K562 (cell line): ENCODE measurements around the gene FMNL1. TPM values are rescaled to one million over a fixed set of nuclear protein-coding genes. Genes with fewer than 3 reads are reported as not detected.

ENCODE experiments used
- ATAC-seq: fragments of 200-7000 bp; cut with Tn5 transposase; 3 replicates; pipeline ENCODE4 v1.9.1; 2020; ENCODE audit warnings: moderate library complexity
- BruUV-seq: library from RNA; stranded (reverse); fragments of 400-500 nt; replicated peaks from 2 replicates; lab custom pipeline; 2021; lab: Mats Ljungman, UMichigan
- CTCF ChIA-PET: fragments of 300-600 bp; formaldehyde crosslinking; extraction: SDS; loops from one replicate; lab custom pipeline; 2021; ENCODE audit warnings: low intra/inter-chr PET ratio; lab: Yijun Ruan, JAX
- POLR2A ChIA-PET: fragments of 300-600, 350-650 bp; sonication (Branson Sonifier 250); formaldehyde crosslinking; extraction: SDS; loops from one replicate; lab custom pipeline; 2021; ENCODE audit warnings: antibody characterized with exemption, inconsistent platforms; lab: Yijun Ruan, JAX
- DNase-seq, 4 experiments: peaks; one replicate each; pipeline versions ENCODE4 v3.0.0 to v3.0.0-alpha.2; 2011 to 2018; ENCODE audit warnings: low spot score in 3 of 4, mixed read lengths in 3 of 4; ENCODE audit errors: extremely low read depth in 1 of 4
- FAIRE-seq: peaks from 2 replicates; lab custom pipeline; 2011; peaks lifted over from hg19 to GRCh38; lab: Jason Lieb, UNC
- H2AFZ ChIP-seq: 2 replicates; pipeline ENCODE4 v1.6.0; 2011; ENCODE audit warnings: low read depth, low read length, control low read depth, inconsistent platforms
- H3K27ac ChIP-seq: fragments of 200-600 bp; 3 replicates; pipeline ENCODE4 v1.8.0; 2011; ENCODE audit warnings: low read depth, mild to moderate bottlenecking, control low read depth, inconsistent platforms, low read length, moderate library complexity, mixed read lengths; ENCODE audit errors: extremely low read depth
- H3K27me3 ChIP-seq, 2 experiments: fragments of 300-600 bp in 1 of 2; 2 replicates in 1 of 2; 3 replicates in 1 of 2; pipeline versions ENCODE4 v1.6.0 to v1.8.0; 2011; ENCODE audit warnings: inconsistent platforms in 2 of 2, low read length in 2 of 2, mild to moderate bottlenecking in 1 of 2, mixed read lengths in 1 of 2, moderate library complexity in 1 of 2; ENCODE audit not compliant: control insufficient read depth in 2 of 2, insufficient read depth in 2 of 2
- H3K36me3 ChIP-seq: fragments of 300-600 bp; 3 replicates; pipeline ENCODE4 v1.8.0; 2011; ENCODE audit warnings: mild to moderate bottlenecking, low read length, inconsistent platforms; ENCODE audit not compliant: control insufficient read depth, insufficient read depth
- H3K4me1 ChIP-seq, 2 experiments: fragments of 200-600 bp in 1 of 2; replicated peaks in 1 of 2; 2 replicates in 1 of 2; 3 replicates in 1 of 2; pipeline versions ENCODE4 v1.5.1 to v1.8.0; 2011; ENCODE audit warnings: inconsistent platforms in 2 of 2, low read length in 2 of 2, mild to moderate bottlenecking in 1 of 2, mixed read lengths in 1 of 2, moderate library complexity in 1 of 2; ENCODE audit not compliant: control insufficient read depth in 2 of 2, insufficient read depth in 2 of 2
- H3K4me2 ChIP-seq: 2 replicates; pipeline ENCODE4 v1.6.1; 2011; ENCODE audit warnings: low read length, control low read depth, inconsistent platforms, mixed read lengths; ENCODE audit not compliant: insufficient read depth
- H3K4me3 ChIP-seq: fragments of 200-600 bp; sonication (generic), shearing (Covaris generic); 2 replicates; pipeline ENCODE4 v1.5.1; 2016; ENCODE audit warnings: control low read depth, inconsistent platforms
- H3K79me2 ChIP-seq: fragments of 200-600 bp; 3 replicates; pipeline ENCODE4 v1.8.0; 2011; ENCODE audit warnings: low read length, inconsistent platforms; ENCODE audit not compliant: control insufficient read depth, insufficient read depth
- H3K9ac ChIP-seq, 2 experiments: 2 replicates each; pipeline versions ENCODE4 v1.6.0 to v1.6.1; 2011; ENCODE audit warnings: low read depth in 2 of 2, low read length in 2 of 2, control low read depth in 1 of 2, inconsistent platforms in 1 of 2, mild to moderate bottlenecking in 1 of 2, mixed read lengths in 1 of 2; ENCODE audit not compliant: insufficient read depth in 1 of 2
- H3K9me1 ChIP-seq: one replicate; pipeline ENCODE4 v1.6.0; 2011; ENCODE audit warnings: inconsistent platforms, mild to moderate bottlenecking, low read length, moderate library complexity; ENCODE audit not compliant: control insufficient read depth, insufficient read depth
- H3K9me3 ChIP-seq: replicated peaks from 2 replicates; pipeline ENCODE4 v1.5.1; 2011; ENCODE audit warnings: low read depth, low read length, inconsistent platforms; ENCODE audit not compliant: control insufficient read depth, insufficient read depth
- H4K20me1 ChIP-seq: replicated peaks from 2 replicates; pipeline ENCODE4 v1.6.1; 2011; ENCODE audit warnings: low read length, inconsistent platforms, mixed read lengths; ENCODE audit not compliant: control insufficient read depth, insufficient read depth
- PHB ChIP-seq: fragments of 250-450 bp; sonication (Bioruptor Pico); IDR thresholded peaks from 2 replicates; pipeline ENCODE4 v1.5.0; 2021
- SNRNP70 ChIP-seq: fragments of 200-400 bp; formaldehyde crosslinking; optimal IDR thresholded peaks from 2 replicates; pipeline ENCODE3; 2017; ENCODE audit warnings: low read depth, low read length
- TAF9B ChIP-seq: fragments of 450-650 bp; IDR thresholded peaks from 2 replicates; pipeline ENCODE4 v1.6.1; 2018; ENCODE audit warnings: mild to moderate bottlenecking; ENCODE audit not compliant: partially characterized antibody
- TEAD4 ChIP-seq, 2 experiments: sonication (generic) in 1 of 2; formaldehyde crosslinking in 1 of 2; IDR thresholded peaks; 2 replicates each; pipeline versions ENCODE4 v1.6.1 to v1.8.0; 2012 to 2022; ENCODE audit warnings: borderline replicate concordance in 1 of 2, inconsistent platforms in 1 of 2, low read length in 1 of 2, mild to moderate bottlenecking in 1 of 2, missing genetic modification reagents in 1 of 2
- ZNF12 ChIP-seq: sonication (generic); formaldehyde crosslinking; IDR thresholded peaks from 2 replicates; pipeline ENCODE4 v1.4.0; 2020; ENCODE audit warnings: mild to moderate bottlenecking, missing genetic modification reagents
- WGBS: fragments of 100-300 bp; shearing (Covaris generic); methylation state at CpG from one replicate; pipeline ENCODE4 v1.1.6; 2016; ENCODE audit warnings: low coverage, mixed read lengths; ENCODE audit not compliant: insufficient coverage; ENCODE audit errors: missing lambda C conversion rate; 5-methylcytosine and 5-hydroxymethylcytosine counted together
- in situ Hi-C: fragments of 300-500 bp; cut with MboI; formaldehyde crosslinking; loops from 4 replicates; pipeline ENCODE4 v1.15.0; 2018; ENCODE audit warnings: inconsistent platforms, mixed read lengths
- intact Hi-C: fragments of 100-400 bp; cut with micrococcal nuclease; formaldehyde crosslinking; loops from 2 replicates; pipeline ENCODE4 v1.14.2; 2022
- polyA plus RNA-seq, 8 experiments: library from polyadenylated mRNA; depleted of rRNA in 4 of 8; stranded (reverse) in 5 of 8; unstranded in 3 of 8; fragments of >200 nt; fragmentation: Nextera tagmentation in 2 of 8; fragmentation: Illumina TruSeq in 1 of 8; extraction: Ambion mirVana in 2 of 8; extraction: Trizol in 1 of 8; gene quantifications; 2 replicates each; pipeline versions ENCODE4 v1.2.1 to v1.2.3, GENCODE V29; 2011 to 2014; ENCODE audit warnings: inconsistent platforms in 1 of 8, missing spikeins in 1 of 8
- total RNA-seq, 7 experiments: library from RNA; depleted of rRNA in 6 of 7; stranded (reverse); fragments of >200 nt in 6 of 7; fragmentation: Illumina TruSeq in 2 of 7; extraction: Trizol in 2 of 7; gene quantifications; 2 replicates each; pipeline versions ENCODE4 v1.2.1 to v1.2.3, GENCODE V29; 2011 to 2021; ENCODE audit warnings: low replicate concordance in 1 of 7
- TF ChIP-seq, protein P1 (sequence below): sonication (generic); formaldehyde crosslinking; IDR thresholded peaks from 2 replicates; pipeline ENCODE4 v1.8.0; 2022; ENCODE audit warnings: missing genetic modification reagents, mild to moderate bottlenecking, moderate library complexity, borderline replicate concordance
- TF ChIP-seq, protein P2 (sequence below): fragments of 150-350 bp; IDR thresholded peaks from 2 replicates; pipeline ENCODE4 v1.6.1; 2014; ENCODE audit warnings: low read depth, mild to moderate bottlenecking, low read length, borderline replicate concordance
- TF ChIP-seq, protein P3 (sequence below): fragments of 250-450 bp; sonication (Bioruptor Pico); IDR thresholded peaks from 2 replicates; pipeline ENCODE4 v1.4.0; 2020

Gene FMNL1
- total and polyA plus RNA-seq, 9 of the 15 experiments (the other 6 are each of a cell fraction or from before 2014, with no cell fraction given): 0.70 to 36.6 (median 7.7) TPM

DNA sequence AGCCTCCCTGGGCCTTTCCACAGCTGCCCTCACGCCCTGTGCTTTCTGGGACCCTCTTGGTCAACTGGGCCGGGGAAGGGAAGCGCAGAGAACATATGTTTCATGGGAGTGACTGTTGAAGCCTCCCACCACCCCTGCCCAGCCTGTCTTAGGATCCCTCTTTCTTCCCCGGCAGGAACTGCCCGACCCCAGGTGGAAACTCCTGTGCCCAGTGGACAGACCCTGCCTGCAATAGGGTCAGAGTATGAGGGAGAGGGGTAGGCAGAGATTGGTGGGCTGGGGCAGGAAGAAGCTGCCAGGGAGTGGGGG is 49.5 kb upstream of the FMNL1 start:
- no peaks in the 10 kb centered on the region for H3K27me3 ChIP-seq
- FAIRE-seq: no peak
- no peak for ATAC-seq
- H2AFZ ChIP-seq: peak overlapping the region; percentile 3; the same call in 1 of the 2 replicates
- H4K20me1 ChIP-seq: no peaks in the 10 kb centered on the region
- CTCF ChIA-PET: no interaction called here
- no peaks in the 10 kb centered on the region for H3K36me3 ChIP-seq
- no peaks in the 10 kb centered on the region for H3K79me2 ChIP-seq
- POLR2A ChIA-PET: interaction anchor here (0.6 to 7.9 kb wide), 3 partner anchors 11 to 1806 kb away, joined by 3 to 73 read pairs (median 14); partner anchors contain the start of genes HEXIM1 and HEXIM2
- in situ Hi-C loops (no loop called here), intact Hi-C loops (no loop called here)
- H3K9ac ChIP-seq: peak overlapping the region in 1 of 2 experiments; percentile 65; a peak in 1 of 4 replicates
- H3K9me3 ChIP-seq: no peaks in the 10 kb centered on the region
- H3K4me3 ChIP-seq: no peak overlapping the region
- WGBS: 71% methylated on average over 5 of the region's 5 CpGs
- H3K4me2 ChIP-seq: no peak overlapping the region
- DNase-seq: no peak
- BruUV-seq: no TSS peak
- no peak overlapping the region for H3K27ac ChIP-seq
- H3K4me1 ChIP-seq: peaks cover 2 to 38% of the 10 kb centered on the region in 2 experiments; a peak in 3 of 5 replicates
- no peaks in the 10 kb centered on the region for H3K9me1 ChIP-seq
- TF ChIP-seq, protein P1, sequence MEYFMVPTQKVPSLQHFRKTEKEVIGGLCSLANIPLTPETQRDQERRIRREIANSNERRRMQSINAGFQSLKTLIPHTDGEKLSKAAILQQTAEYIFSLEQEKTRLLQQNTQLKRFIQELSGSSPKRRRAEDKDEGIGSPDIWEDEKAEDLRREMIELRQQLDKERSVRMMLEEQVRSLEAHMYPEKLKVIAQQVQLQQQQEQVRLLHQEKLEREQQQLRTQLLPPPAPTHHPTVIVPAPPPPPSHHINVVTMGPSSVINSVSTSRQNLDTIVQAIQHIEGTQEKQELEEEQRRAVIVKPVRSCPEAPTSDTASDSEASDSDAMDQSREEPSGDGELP (CRISPR knock-in tag): peak; percentile 27; the same call in 1 of the 2 replicates
- TF ChIP-seq TAF9B: no peak
- TF ChIP-seq SNRNP70: no peak
- no peak for TF ChIP-seq ZNF12
- TF ChIP-seq TEAD4 (IDR thresholded peaks at IDR 0.05; ENCODE audit: low read length): no peak
- TF ChIP-seq TEAD4 (CRISPR knock-in tag; IDR thresholded peaks at IDR 0.05; ENCODE audit: borderline replicate concordance): no peak
- TF ChIP-seq, protein P2, sequence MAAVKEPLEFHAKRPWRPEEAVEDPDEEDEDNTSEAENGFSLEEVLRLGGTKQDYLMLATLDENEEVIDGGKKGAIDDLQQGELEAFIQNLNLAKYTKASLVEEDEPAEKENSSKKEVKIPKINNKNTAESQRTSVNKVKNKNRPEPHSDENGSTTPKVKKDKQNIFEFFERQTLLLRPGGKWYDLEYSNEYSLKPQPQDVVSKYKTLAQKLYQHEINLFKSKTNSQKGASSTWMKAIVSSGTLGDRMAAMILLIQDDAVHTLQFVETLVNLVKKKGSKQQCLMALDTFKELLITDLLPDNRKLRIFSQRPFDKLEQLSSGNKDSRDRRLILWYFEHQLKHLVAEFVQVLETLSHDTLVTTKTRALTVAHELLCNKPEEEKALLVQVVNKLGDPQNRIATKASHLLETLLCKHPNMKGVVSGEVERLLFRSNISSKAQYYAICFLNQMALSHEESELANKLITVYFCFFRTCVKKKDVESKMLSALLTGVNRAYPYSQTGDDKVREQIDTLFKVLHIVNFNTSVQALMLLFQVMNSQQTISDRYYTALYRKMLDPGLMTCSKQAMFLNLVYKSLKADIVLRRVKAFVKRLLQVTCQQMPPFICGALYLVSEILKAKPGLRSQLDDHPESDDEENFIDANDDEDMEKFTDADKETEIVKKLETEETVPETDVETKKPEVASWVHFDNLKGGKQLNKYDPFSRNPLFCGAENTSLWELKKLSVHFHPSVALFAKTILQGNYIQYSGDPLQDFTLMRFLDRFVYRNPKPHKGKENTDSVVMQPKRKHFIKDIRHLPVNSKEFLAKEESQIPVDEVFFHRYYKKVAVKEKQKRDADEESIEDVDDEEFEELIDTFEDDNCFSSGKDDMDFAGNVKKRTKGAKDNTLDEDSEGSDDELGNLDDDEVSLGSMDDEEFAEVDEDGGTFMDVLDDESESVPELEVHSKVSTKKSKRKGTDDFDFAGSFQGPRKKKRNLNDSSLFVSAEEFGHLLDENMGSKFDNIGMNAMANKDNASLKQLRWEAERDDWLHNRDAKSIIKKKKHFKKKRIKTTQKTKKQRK: no peak
- TF ChIP-seq, protein P3, sequence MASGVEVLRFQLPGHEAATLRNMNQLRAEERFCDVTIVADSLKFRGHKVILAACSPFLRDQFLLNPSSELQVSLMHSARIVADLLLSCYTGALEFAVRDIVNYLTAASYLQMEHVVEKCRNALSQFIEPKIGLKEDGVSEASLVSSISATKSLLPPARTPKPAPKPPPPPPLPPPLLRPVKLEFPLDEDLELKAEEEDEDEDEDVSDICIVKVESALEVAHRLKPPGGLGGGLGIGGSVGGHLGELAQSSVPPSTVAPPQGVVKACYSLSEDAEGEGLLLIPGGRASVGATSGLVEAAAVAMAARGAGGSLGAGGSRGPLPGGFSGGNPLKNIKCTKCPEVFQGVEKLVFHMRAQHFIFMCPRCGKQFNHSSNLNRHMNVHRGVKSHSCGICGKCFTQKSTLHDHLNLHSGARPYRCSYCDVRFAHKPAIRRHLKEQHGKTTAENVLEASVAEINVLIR (CRISPR knock-in tag): no peak
- no peak for TF ChIP-seq PHB (CRISPR knock-in tag)
